Measurements from ENCODE around the gene RGSL1. TPM values are rescaled to one million over a fixed set of nuclear protein-coding genes. Genes with fewer than 3 reads are reported as not detected.

The RGSL1 gene
- polyA plus RNA-seq, 4 donors = not detected

DNA sequence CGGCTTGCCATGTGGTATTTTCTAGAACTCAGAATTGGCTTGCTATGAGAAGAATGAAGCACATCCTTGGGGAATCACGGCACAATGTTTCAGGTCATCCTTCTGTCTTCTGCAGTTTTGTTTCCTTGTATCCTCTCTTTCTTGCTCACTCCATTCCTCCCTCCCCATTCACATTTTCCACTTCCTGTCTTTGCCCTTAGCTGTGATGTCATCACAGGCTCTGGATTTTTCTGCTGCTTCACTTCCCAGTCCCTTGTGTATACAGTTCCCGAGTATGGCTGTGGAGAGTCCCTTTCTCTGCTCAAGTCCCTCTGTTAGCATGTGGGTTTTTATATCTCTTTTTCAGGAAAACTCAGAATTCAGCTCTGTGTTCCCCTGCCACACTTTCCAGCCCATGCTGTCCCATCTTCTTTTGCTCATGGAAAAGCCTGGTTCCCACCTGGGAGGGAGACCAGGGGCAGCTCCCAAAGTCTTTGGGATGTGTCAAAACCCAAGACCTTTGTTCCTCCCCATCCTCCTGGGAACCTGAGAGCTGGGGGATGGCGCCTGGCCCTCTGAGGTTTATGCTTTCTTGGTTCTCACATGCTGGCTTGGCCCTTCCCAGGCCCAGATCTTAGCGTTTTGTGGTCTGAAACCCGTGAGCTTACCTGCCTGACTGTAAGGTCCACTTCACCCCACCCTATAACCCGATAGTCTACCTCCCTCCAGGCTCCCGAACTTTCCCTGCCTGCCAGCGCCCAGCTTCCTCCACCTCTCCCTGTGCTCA, 159.1 kb downstream of the RGSL1 start:
- DNase-seq (ENCODE audit: low read depth in 4 of 4, low spot score in 2 of 4) = no peak

Other genes starting within 250 kb of the RGSL1 start
- 100 to 1,000 TPM; 283 to 316 (median 304) TPM for gene GLUL, start 58.4 kb upstream of the RGSL1 start, polyA plus RNA-seq (ENCODE audit: insufficient read length in 4 of 4)
- gene TEDDM1, start 49.5 kb upstream of the RGSL1 start, polyA plus RNA-seq (ENCODE audit: insufficient read length in 4 of 4) = under 1 TPM; 0.06 to 0.23 (median 0.13) TPM
- gene RNASEL, start 139.1 kb downstream of the RGSL1 start, polyA plus RNA-seq (ENCODE audit: insufficient read length in 4 of 4) = 10 to 100 TPM in 2 of 4 donors, 1 to 10 TPM in 2; 9.3 to 12.1 (median 10.4) TPM
- 1 to 10 TPM; 1.0 to 2.5 (median 1.3) TPM for gene RGS16, start 154.2 kb downstream of the RGSL1 start, polyA plus RNA-seq (ENCODE audit: insufficient read length in 4 of 4)
- gene RGS8, start 234.4 kb downstream of the RGSL1 start, polyA plus RNA-seq (ENCODE audit: insufficient read length in 4 of 4) = under 1 TPM in 2 of 4 donors, not detected in 2; 0.04 to 0.06 TPM

Measured in left renal cortex interstitium (tissue), 4 donors.